Breast epithelium (tissue), 4 donors: Measurements from ENCODE around the gene LRRC61. TPM values are rescaled to one million over a fixed set of nuclear protein-coding genes. Genes with fewer than 3 reads are reported as not detected.

ENCODE experiments used
- DNase-seq, 2 donors: peaks; one replicate each; pipeline ENCODE4 v3.0.0-alpha.2; 2019; ENCODE audit warnings: low spot score in 2 of 2
- H3K27ac ChIP-seq, 2 donors: fragments of 200-600 bp; sonication (generic) in 1 of 2; one replicate each; pipeline ENCODE4 v1.5.1; 2016 to 2019; ENCODE audit warnings: mild to moderate bottlenecking in 1 of 2
- H3K27me3 ChIP-seq, 2 donors: fragments of 200-600 bp; sonication (generic) in 1 of 2; one replicate each; pipeline versions ENCODE4 v1.5.1 to v1.6.0; 2017 to 2019; ENCODE audit warnings: control low read depth in 1 of 2, mild to moderate bottlenecking in 1 of 2
- H3K36me3 ChIP-seq: fragments of 200-600 bp; one replicate; pipeline ENCODE4 v1.5.1; 2019
- H3K4me1 ChIP-seq, 2 donors: fragments of 200-600 bp; sonication (generic); one replicate each; pipeline ENCODE4 v1.5.1; 2016 to 2019; ENCODE audit warnings: control low read depth in 1 of 2
- H3K4me3 ChIP-seq, 3 donors: fragments of 200-600 bp; sonication (generic); 1 replicate in 2 of 3; 2 replicates in 1 of 3; pipeline ENCODE4 v1.5.1; 2016 to 2019; ENCODE audit warnings: mild to moderate bottlenecking in 3 of 3, moderate library complexity in 2 of 3
- H3K9me3 ChIP-seq, 2 donors: fragments of 200-600 bp; sonication (generic) in 1 of 2; one replicate each; pipeline ENCODE4 v1.5.1; 2016 to 2019; ENCODE audit warnings: control low read depth in 1 of 2
- POLR2A ChIP-seq: fragments of 450-650 bp; IDR thresholded peaks from one replicate; pipeline ENCODE4 v1.6.1; 2016; ENCODE audit warnings: antibody characterized with exemption, mild to moderate bottlenecking, moderate library complexity
- POLR2AphosphoS5 ChIP-seq, 3 donors: sonication (generic); formaldehyde crosslinking; IDR thresholded peaks; one replicate each; pipeline ENCODE4 v1.6.1; 2017; ENCODE audit warnings: antibody characterized with exemption in 3 of 3
- intact Hi-C: fragments of 100-400 bp; cut with DNase I; formaldehyde crosslinking; loops from one replicate; pipeline ENCODE4 v1.15.1; 2023; ENCODE audit warnings: low total_unique reads
- total RNA-seq, 3 donors: library from RNA; depleted of rRNA; stranded (reverse); fragments of >200 nt; gene quantifications; one replicate each; pipeline ENCODE4 v1.1.0, GENCODE V29; 2016
- TF ChIP-seq, protein P1 (sequence below), 3 donors: fragments of 450-650 bp; IDR thresholded peaks; one replicate each; pipeline ENCODE4 v1.5.1; 2016 to 2017; ENCODE audit warnings: antibody characterized with exemption in 3 of 3, mild to moderate bottlenecking in 3 of 3, moderate library complexity in 3 of 3

The LRRC61 gene
- total RNA-seq, 3 donors from 2014 or later, result 8.0 to 23.4 (median 15.4) TPM

DNA sequence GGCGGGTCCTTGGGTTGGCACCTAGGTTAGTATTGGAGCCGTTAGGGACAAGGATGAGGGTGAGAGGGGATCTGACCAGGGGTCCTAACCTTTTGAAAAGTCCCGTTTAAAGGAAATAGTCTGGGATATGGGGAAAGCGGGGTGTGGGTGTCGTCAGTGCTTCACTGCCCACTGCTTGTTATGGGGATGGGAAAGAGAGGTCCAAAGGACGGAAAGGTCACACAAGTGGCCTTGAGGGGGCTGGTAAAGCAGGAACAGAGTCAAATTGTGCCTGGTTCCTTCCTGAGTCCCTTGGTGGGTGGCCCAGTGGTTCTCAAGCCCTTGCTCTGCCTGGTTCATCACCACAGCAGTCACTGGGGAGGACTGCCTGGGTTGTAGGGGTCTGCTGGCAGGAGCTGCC, 53.4 kb downstream of the LRRC61 start:
- peaks cover 6 to 9% of the 10 kb centered on the region in 2 donors for H3K4me1 ChIP-seq
- DNase-seq, result no peak
- no peaks in the 10 kb centered on the region for H3K9me3 ChIP-seq
- peak overlapping the region; percentile 13 to 50 for H3K27ac ChIP-seq
- intact Hi-C loops, result no loop called here
- H3K4me3 ChIP-seq, result no peak overlapping the region
- H3K36me3 ChIP-seq, result peaks cover 2% of the 10 kb centered on the region
- H3K27me3 ChIP-seq, result no peaks in the 10 kb centered on the region
- TF ChIP-seq POLR2A (no peak), POLR2AphosphoS5 (IDR thresholded peaks at IDR 0.05) (no peak)
- TF ChIP-seq, protein P1, sequence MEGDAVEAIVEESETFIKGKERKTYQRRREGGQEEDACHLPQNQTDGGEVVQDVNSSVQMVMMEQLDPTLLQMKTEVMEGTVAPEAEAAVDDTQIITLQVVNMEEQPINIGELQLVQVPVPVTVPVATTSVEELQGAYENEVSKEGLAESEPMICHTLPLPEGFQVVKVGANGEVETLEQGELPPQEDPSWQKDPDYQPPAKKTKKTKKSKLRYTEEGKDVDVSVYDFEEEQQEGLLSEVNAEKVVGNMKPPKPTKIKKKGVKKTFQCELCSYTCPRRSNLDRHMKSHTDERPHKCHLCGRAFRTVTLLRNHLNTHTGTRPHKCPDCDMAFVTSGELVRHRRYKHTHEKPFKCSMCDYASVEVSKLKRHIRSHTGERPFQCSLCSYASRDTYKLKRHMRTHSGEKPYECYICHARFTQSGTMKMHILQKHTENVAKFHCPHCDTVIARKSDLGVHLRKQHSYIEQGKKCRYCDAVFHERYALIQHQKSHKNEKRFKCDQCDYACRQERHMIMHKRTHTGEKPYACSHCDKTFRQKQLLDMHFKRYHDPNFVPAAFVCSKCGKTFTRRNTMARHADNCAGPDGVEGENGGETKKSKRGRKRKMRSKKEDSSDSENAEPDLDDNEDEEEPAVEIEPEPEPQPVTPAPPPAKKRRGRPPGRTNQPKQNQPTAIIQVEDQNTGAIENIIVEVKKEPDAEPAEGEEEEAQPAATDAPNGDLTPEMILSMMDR (IDR thresholded peaks at IDR 0.05), result no peak

DNA sequence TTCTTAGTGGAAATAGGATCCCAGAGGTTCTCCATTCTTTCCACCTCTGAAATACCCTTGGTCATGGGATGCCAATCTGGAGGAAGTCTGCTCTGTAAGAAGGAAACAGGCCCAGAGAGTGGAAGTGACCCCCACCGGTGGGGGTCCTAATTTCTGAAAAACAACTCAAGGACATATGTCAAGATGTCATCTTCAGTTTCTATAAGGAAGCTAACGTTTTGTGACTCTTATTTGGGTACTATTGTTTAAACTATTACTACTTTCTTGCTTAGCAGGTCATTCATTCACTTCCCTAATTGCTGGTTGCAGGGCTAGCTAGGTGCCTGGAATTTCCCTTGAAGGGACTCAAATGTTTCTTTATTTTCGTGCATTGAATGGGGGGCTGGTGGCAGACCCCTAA, 54.0 kb downstream of the LRRC61 start:
- no peaks in the 10 kb centered on the region for H3K9me3 ChIP-seq

DNA sequence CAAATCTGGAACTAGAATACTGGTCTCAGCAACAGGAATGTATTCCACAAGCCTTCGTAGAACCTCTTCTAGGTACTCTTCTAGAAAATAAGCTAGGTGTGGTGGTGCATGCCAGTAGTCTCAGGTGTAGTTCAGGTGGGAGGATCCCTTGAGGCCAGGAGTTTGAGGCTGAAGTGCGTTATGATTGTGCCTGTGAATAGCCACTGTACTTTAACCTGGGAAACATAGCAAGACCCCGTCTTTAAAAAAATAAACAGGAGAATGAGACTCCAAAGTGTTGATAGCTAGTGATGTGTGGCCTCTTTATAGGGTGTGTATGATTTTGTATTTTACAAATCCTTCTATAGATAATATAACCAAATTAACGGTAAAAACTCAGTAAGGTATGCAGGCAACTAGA, 54.5 kb downstream of the LRRC61 start:
- Histone ChIP-seq H3K36me3 (no peaks in the 10 kb centered on the region), H3K4me1 (peaks cover 6 to 9% of the 10 kb centered on the region in 2 donors), H3K27me3 (no peaks in the 10 kb centered on the region), H3K27ac (peak overlapping the region; percentile 93 to 96), H3K9me3 (no peaks in the 10 kb centered on the region), H3K4me3 (no peak overlapping the region)
- no peak for TF ChIP-seq POLR2AphosphoS5 (IDR thresholded peaks at IDR 0.05)
- no peak for TF ChIP-seq POLR2A
- TF ChIP-seq, protein P1 (IDR thresholded peaks at IDR 0.05), result no peak
- DNase-seq, result no peak
- intact Hi-C loops, result no loop called here

More for the DNA sequence above, 54.0 kb downstream of the LRRC61 start:
- peak overlapping the region; percentile 93 to 96 for H3K27ac ChIP-seq
- intact Hi-C loops, result no loop called here
- H3K27me3 ChIP-seq, result no peaks in the 10 kb centered on the region
- H3K36me3 ChIP-seq, result no peaks in the 10 kb centered on the region
- DNase-seq, result no peak
- TF ChIP-seq POLR2A (no peak), POLR2AphosphoS5 (IDR thresholded peaks at IDR 0.05) (no peak)
- TF ChIP-seq, protein P1 (IDR thresholded peaks at IDR 0.05), result no peak
- H3K4me3 ChIP-seq, result no peak overlapping the region
- peaks cover 6 to 9% of the 10 kb centered on the region in 2 donors for H3K4me1 ChIP-seq

DNA sequence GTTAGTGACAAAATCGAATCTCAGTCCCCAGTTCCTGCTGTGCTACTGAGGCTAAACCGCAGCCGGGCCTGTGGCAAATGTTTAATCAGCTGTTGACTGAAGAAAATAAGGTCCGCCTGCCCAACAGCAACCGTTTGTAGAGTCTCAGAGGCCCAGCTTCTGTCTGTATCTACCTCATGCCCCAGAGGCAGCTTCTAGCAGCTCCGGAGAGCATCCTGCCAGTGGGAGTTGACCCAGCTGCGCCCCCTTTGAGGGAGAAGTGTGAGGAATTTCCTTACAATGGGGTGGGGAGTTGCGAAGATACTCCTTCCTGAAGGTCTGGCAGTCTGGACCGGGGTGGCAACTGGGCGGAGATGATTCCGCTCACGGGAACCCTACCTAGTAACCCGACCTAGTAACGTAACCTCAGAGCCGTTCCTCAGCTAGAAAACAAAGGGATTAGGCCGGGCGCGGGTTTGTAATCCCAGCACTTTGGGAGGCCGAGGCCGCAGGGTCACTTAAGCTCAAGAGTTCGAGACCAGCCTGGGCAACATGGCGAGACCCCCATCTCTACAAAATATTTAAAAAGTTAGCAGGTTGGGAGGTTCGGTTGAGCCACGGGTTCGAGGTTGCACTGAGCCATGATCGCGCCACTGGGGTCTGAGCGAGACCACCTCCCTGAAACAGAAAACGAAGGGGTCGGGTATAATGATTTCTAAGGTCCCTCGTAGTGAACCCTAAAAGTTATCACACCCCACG, 55.1 kb downstream of the LRRC61 start:
- peaks cover 3 to 11% of the 10 kb centered on the region in 2 donors for H3K4me1 ChIP-seq
- TF ChIP-seq POLR2AphosphoS5 (IDR thresholded peaks at IDR 0.05) (no peak), POLR2A (no peak)
- TF ChIP-seq, protein P1 (IDR thresholded peaks at IDR 0.05), result no peak
- intact Hi-C loops, result no loop called here
- no peaks in the 10 kb centered on the region for H3K27me3 ChIP-seq
- H3K9me3 ChIP-seq, result no peaks in the 10 kb centered on the region
- H3K36me3 ChIP-seq, result no peaks in the 10 kb centered on the region
- peak overlapping the region; percentile 93 to 96 for H3K27ac ChIP-seq
- DNase-seq, result peak; percentile 67 to 68
- H3K4me3 ChIP-seq, result peak overlapping the region; percentile 89 to 93 (median 91)

DNA sequence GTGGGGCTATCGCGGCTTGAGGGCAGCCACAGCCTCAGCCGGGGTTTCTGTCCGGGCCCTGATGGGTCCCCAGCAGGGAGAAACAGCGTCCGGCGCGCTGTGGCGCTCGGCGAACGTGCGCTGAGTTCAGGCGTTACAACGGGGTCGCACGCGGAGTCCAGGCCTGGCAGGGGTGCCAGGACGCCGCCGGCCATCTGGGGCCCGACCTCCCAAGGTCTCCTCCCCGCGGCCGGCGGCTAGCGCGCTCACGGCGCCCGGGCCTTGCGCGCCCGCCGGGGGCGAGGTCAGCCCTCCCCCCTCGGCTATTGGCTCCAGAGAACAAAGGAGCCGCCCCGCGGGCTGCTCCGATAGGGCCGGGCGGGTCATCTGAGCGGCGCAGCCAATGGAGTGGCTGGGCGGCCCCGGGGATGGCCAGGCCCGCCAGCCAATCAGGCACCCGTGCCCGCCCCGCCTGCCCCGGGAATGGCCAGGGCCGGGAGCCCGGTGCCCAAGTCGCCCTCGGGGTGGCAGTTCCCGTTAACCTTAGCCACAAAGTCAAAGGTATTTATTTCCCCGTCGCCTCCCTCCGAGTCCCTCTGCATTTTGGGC, 55.8 kb downstream of the LRRC61 start, which contains the start of gene ZNF775:
Gene ZNF775 (plus strand): TSS at position 478 of the 588 bp plus-strand sequence. CDS start 9,141 bp downstream, outside the sequence.
- Histone ChIP-seq H3K27ac (peak within 1 kb of the TSS; percentile 93 to 96), H3K36me3 (no peaks in the 10 kb centered on the region), H3K4me1 (peaks cover 0 to 11% of the 10 kb centered on the region in 2 donors), H3K9me3 (no peaks in the 10 kb centered on the region), H3K27me3 (no peaks in the 10 kb centered on the region), H3K4me3 (peak within 1 kb of the TSS; percentile 89 to 93 (median 91))
- intact Hi-C loops, result no loop called here
- peak; percentile 94 to 95 for DNase-seq
- TF ChIP-seq POLR2AphosphoS5 (IDR thresholded peaks at IDR 0.05) (peak; percentile 77 to 79 (median 77)), POLR2A (peak; percentile 66)
- TF ChIP-seq, protein P1 (IDR thresholded peaks at IDR 0.05), result no peak
